Adipocyte (in vitro differentiated cells): ENCODE data around the gene DBNDD1.

ENCODE experiments used
- DNase-seq: peaks from one replicate; pipeline ENCODE4 v3.0.0-alpha.2; 2015; ENCODE audit warnings: low read depth
- H3K27me3 ChIP-seq: replicated peaks from 2 replicates; pipeline ENCODE4 v1.7.0; 2013; ENCODE audit warnings: mild to moderate bottlenecking, low read length, moderate library complexity; ENCODE audit not compliant: control insufficient read depth, insufficient read depth
- H3K36me3 ChIP-seq: 2 replicates; pipeline ENCODE4 v1.7.0; 2013; ENCODE audit warnings: low read length, mild to moderate bottlenecking, moderate library complexity; ENCODE audit not compliant: control insufficient read depth, insufficient read depth, severe bottlenecking
- H3K4me1 ChIP-seq: 2 replicates; pipeline ENCODE4 v1.7.0; 2013; ENCODE audit warnings: mild to moderate bottlenecking, low read length, moderate library complexity; ENCODE audit not compliant: control insufficient read depth, insufficient read depth
- H3K4me3 ChIP-seq: 2 replicates; pipeline ENCODE4 v1.7.0; 2013; ENCODE audit warnings: mild to moderate bottlenecking, low read length, moderate library complexity
- H3K9ac ChIP-seq: 2 replicates; pipeline ENCODE4 v1.7.0; 2013; ENCODE audit warnings: mild to moderate bottlenecking, low read length, moderate library complexity
- H3K9me3 ChIP-seq: 2 replicates; pipeline ENCODE4 v1.7.0; 2013; ENCODE audit warnings: mild to moderate bottlenecking, low read length, moderate library complexity; ENCODE audit not compliant: control insufficient read depth

DBNDD1 gene

GRCh38 chr16:89955001-89955685, 64.1 kb downstream of the DBNDD1 start:
- peaks cover 36% of the 10 kb centered on the region for H3K36me3 ChIP-seq
- no peak for DNase-seq
- H3K9ac ChIP-seq: no peak overlapping the region
- no peaks in the 10 kb centered on the region for H3K4me1 ChIP-seq
- no peaks in the 10 kb centered on the region for H3K9me3 ChIP-seq
- no peaks in the 10 kb centered on the region for H3K27me3 ChIP-seq
- H3K4me3 ChIP-seq: no peak overlapping the region
